ENCODE results near the gene OPA3. TPM values are rescaled to one million over a fixed set of nuclear protein-coding genes. Genes with fewer than 3 reads are reported as not detected.

Gene OPA3
- total RNA-seq, 6 experiments from 2014 or later, result 13.3 to 15.5 (median 14.3) TPM

GRCh38 chr19:45499196-45500180 is 85.1 kb downstream of the OPA3 start:
- H3K4me3 Mint-ChIP-seq, result no peak overlapping the region; the same call in 1 of the 2 replicates
- H3K27ac Mint-ChIP-seq, result no peak overlapping the region
- no peak for TF ChIP-seq CTCF (IDR thresholded peaks at IDR 0.05)
- DNase-seq, result no peak
- H3K9me3 Mint-ChIP-seq, result no peaks in the 10 kb centered on the region
- no peaks in the 10 kb centered on the region for H3K36me3 Mint-ChIP-seq (ENCODE audit: low read depth)
- H3K27me3 Mint-ChIP-seq (ENCODE audit: insufficient read depth), result peaks cover 10% of the 10 kb centered on the region
- peaks cover 26% of the 10 kb centered on the region for H3K4me1 Mint-ChIP-seq (ENCODE audit: low read depth)

GRCh38 chr19:45498411-45499195 is 86.0 kb downstream of the OPA3 start, which contains the start of gene PPM1N:
Gene PPM1N (plus strand): TSS chr19:45498443. CDS start chr19:45498473, 30 bp downstream.
- H3K4me1 Mint-ChIP-seq (ENCODE audit: low read depth), result peaks cover 27% of the 10 kb centered on the region
- peaks cover 10% of the 10 kb centered on the region for H3K27me3 Mint-ChIP-seq (ENCODE audit: insufficient read depth)
- no peak for DNase-seq
- H3K27ac Mint-ChIP-seq, result peak within 1 kb of the TSS; percentile 59; the same call in 1 of the 2 replicates
- no peaks in the 10 kb centered on the region for H3K36me3 Mint-ChIP-seq (ENCODE audit: low read depth)
- H3K9me3 Mint-ChIP-seq, result no peaks in the 10 kb centered on the region
- TF ChIP-seq CTCF (IDR thresholded peaks at IDR 0.05), result peak; percentile 28; the same call in 1 of the 2 replicates
- H3K4me3 Mint-ChIP-seq, result peak within 1 kb of the TSS; percentile 89

- TF ChIP-seq CTCF (IDR thresholded peaks at IDR 0.05), result no peak
- no peaks in the 10 kb centered on the region for H3K36me3 Mint-ChIP-seq (ENCODE audit: low read depth)
- H3K4me1 Mint-ChIP-seq (ENCODE audit: low read depth), result peaks cover 35% of the 10 kb centered on the region
- no peaks in the 10 kb centered on the region for H3K9me3 Mint-ChIP-seq
- H3K4me3 Mint-ChIP-seq, result peak overlapping the region; percentile 3; the same call in 1 of the 2 replicates
- H3K27me3 Mint-ChIP-seq (ENCODE audit: insufficient read depth), result peaks cover 10% of the 10 kb centered on the region
- no peak for DNase-seq
- H3K27ac Mint-ChIP-seq, result no peak overlapping the region
Measured at GRCh38 chr19:45497791-45498190, 86.8 kb downstream of the OPA3 start.

GRCh38 chr19:45496349-45496953 is 88.2 kb downstream of the OPA3 start:
- DNase-seq, result no peak
- H3K4me3 Mint-ChIP-seq, result peak overlapping the region; percentile 89
- H3K27ac Mint-ChIP-seq, result no peak overlapping the region
- peaks cover 10% of the 10 kb centered on the region for H3K27me3 Mint-ChIP-seq (ENCODE audit: insufficient read depth)
- no peaks in the 10 kb centered on the region for H3K9me3 Mint-ChIP-seq
- TF ChIP-seq CTCF (IDR thresholded peaks at IDR 0.05), result no peak
- peaks cover 41% of the 10 kb centered on the region for H3K4me1 Mint-ChIP-seq (ENCODE audit: low read depth)
- no peaks in the 10 kb centered on the region for H3K36me3 Mint-ChIP-seq (ENCODE audit: low read depth)

- no peak overlapping the region for H3K27ac Mint-ChIP-seq
- H3K9me3 Mint-ChIP-seq, result no peaks in the 10 kb centered on the region
- no peak for TF ChIP-seq CTCF (IDR thresholded peaks at IDR 0.05)
Measured at GRCh38 chr19:45495178-45495577, 89.4 kb downstream of the OPA3 start.

More at GRCh38 chr19:45495178-45495577, 89.4 kb downstream of the OPA3 start:
- Mint-ChIP-seq H3K4me3 (peak overlapping the region; percentile 89), H3K36me3 (ENCODE audit: low read depth) (no peaks in the 10 kb centered on the region), H3K27me3 (ENCODE audit: insufficient read depth) (peaks cover 10% of the 10 kb centered on the region), H3K4me1 (ENCODE audit: low read depth) (peaks cover 36% of the 10 kb centered on the region)
- no peak for DNase-seq

Data from HFFc6 (cell line).